HCT116 (cell line): ENCODE results near the gene MISP. TPM values are rescaled to one million over a fixed set of nuclear protein-coding genes. Genes with fewer than 3 reads are reported as not detected.

Source experiments
- ATAC-seq: fragments of 200-7000 bp; cut with Tn5 transposase; 2 replicates; pipeline ENCODE4 v1.9.1; 2020; ENCODE audit warnings: mild to moderate bottlenecking, moderate library complexity
- BruUV-seq: library from RNA; stranded (reverse); fragments of 400-500 nt; replicated peaks from 2 replicates; lab custom pipeline; 2021; lab: Mats Ljungman, UMichigan
- CTCF ChIA-PET: fragments of 300-600 bp; sonication (Branson Sonifier 250); formaldehyde crosslinking; loops from one replicate; lab custom pipeline; 2021; ENCODE audit warnings: antibody characterized with exemption; lab: Charles Lee
- POLR2A ChIA-PET: fragments of 300-600, 350-600 bp; sonication (Branson Sonifier 250); formaldehyde crosslinking; loops from one replicate; lab custom pipeline; 2021; ENCODE audit warnings: antibody characterized with exemption; lab: Charles Lee
- RAD21 ChIA-PET, 2 experiments: fragments of 300-600 bp; sonication (Branson Sonifier 250); formaldehyde crosslinking; loops; one replicate each; lab custom pipeline; 2023; ENCODE audit warnings: low total read pairs in 2 of 2; ENCODE audit not compliant: uncharacterized antibody in 2 of 2, unreplicated experiment in 2 of 2, low non-redundant PET in 1 of 2; lab: Charles Lee
- DNase-seq: peaks from one replicate; pipeline ENCODE4 v3.0.0-alpha.2; 2010; ENCODE audit warnings: low read depth, low spot score
- H2AFZ ChIP-seq: fragments of 200-600 bp; shearing (Covaris generic), sonication (generic); 2 replicates; pipeline ENCODE4 v1.6.1; 2017; ENCODE audit warnings: low read depth, mixed run types, mixed read lengths, antibody characterized with exemption, low read length; ENCODE audit not compliant: poor library complexity, severe bottlenecking
- H3K27ac ChIP-seq: 2 replicates; pipeline ENCODE4 v1.5.1; 2012; ENCODE audit warnings: low read depth, low read length
- H3K27me3 ChIP-seq: fragments of 200-600 bp; sonication (generic); 2 replicates; pipeline ENCODE4 v1.6.1; 2016; ENCODE audit warnings: mixed run types, low read length, mixed read lengths; ENCODE audit not compliant: insufficient read depth
- H3K36me3 ChIP-seq, 2 experiments: fragments of 200-500 bp in 1 of 2; fragments of 200-600 bp in 1 of 2; sonication (Bioruptor generic) in 1 of 2; sonication (generic) in 1 of 2; 2 replicates each; pipeline versions ENCODE4 v1.5.1 to v1.6.1; 2014 to 2016; ENCODE audit warnings: low read length in 2 of 2, inconsistent platforms in 1 of 2, mixed read lengths in 1 of 2, mixed run types in 1 of 2; ENCODE audit not compliant: insufficient read depth in 2 of 2, control insufficient read depth in 1 of 2
- H3K4me1 ChIP-seq, 2 experiments: fragments of 200-600 bp in 1 of 2; sonication (generic) in 1 of 2; 2 replicates each; pipeline versions ENCODE4 v1.5.1 to v1.6.1; 2012 to 2017; ENCODE audit warnings: low read length in 2 of 2, inconsistent platforms in 1 of 2, mild to moderate bottlenecking in 1 of 2, mixed read lengths in 1 of 2, mixed run types in 1 of 2, moderate library complexity in 1 of 2; ENCODE audit not compliant: insufficient read depth in 2 of 2, control insufficient read depth in 1 of 2
- H3K4me2 ChIP-seq: fragments of 200-600 bp; sonication (generic); 2 replicates; pipeline ENCODE4 v1.6.1; 2017; ENCODE audit warnings: mixed run types, low read length, mixed read lengths
- H3K4me3 ChIP-seq, 2 experiments: fragments of 200-600 bp in 1 of 2; sonication (generic) in 1 of 2; replicated peaks in 1 of 2; 2 replicates each; pipeline ENCODE4 v1.5.1; 2011 to 2016; ENCODE audit warnings: low read length in 2 of 2, control low read depth in 1 of 2, low read depth in 1 of 2, mild to moderate bottlenecking in 1 of 2, mixed read lengths in 1 of 2, mixed run types in 1 of 2
- H3K79me2 ChIP-seq: fragments of 200-600 bp; sonication (generic); 2 replicates; pipeline ENCODE4 v1.6.1; 2017; ENCODE audit warnings: mild to moderate bottlenecking, mixed run types, low read length, moderate library complexity, mixed read lengths; ENCODE audit not compliant: insufficient read depth
- H3K9ac ChIP-seq: fragments of 200-600 bp; sonication (generic); 2 replicates; pipeline ENCODE4 v1.6.1; 2016; ENCODE audit warnings: low read length, mixed read lengths
- H3K9me2 ChIP-seq: fragments of 200-600 bp; sonication (generic), shearing (Covaris generic); 2 replicates; pipeline ENCODE4 v1.6.1; 2017; ENCODE audit warnings: mixed run types, mild to moderate bottlenecking, moderate library complexity; ENCODE audit not compliant: insufficient read depth
- H3K9me3 ChIP-seq, 2 experiments: fragments of 200-500 bp in 1 of 2; fragments of 200-600 bp in 1 of 2; sonication (Bioruptor generic) in 1 of 2; sonication (generic) in 1 of 2; 2 replicates each; pipeline ENCODE4 v1.6.1; 2014 to 2017; ENCODE audit warnings: low read length in 2 of 2, mixed read lengths in 2 of 2, inconsistent platforms in 1 of 2, low read depth in 1 of 2, mild to moderate bottlenecking in 1 of 2, mixed run types in 1 of 2, moderate library complexity in 1 of 2; ENCODE audit not compliant: control insufficient read depth in 1 of 2, insufficient read depth in 1 of 2
- H4K20me1 ChIP-seq: fragments of 200-600 bp; sonication (generic), shearing (Covaris generic); 2 replicates; pipeline ENCODE4 v1.6.1; 2017; ENCODE audit warnings: mixed run types, mild to moderate bottlenecking, moderate library complexity; ENCODE audit not compliant: insufficient read depth
- CBX3 ChIP-seq: IDR thresholded peaks from 2 replicates; pipeline ENCODE4 v1.6.1; 2012; ENCODE audit warnings: low read depth
- CEBPB ChIP-seq: IDR thresholded peaks from 2 replicates; pipeline ENCODE4 v1.6.1; 2012; ENCODE audit warnings: low read depth
- CTCF ChIP-seq, 3 experiments: fragments of 200-600 bp in 1 of 3; sonication (generic) in 1 of 3; IDR thresholded peaks in 2 of 3; conservative IDR thresholded peaks in 1 of 3; 2 replicates each; pipeline ENCODE4 v1.5.1; 2012 to 2017; ENCODE audit warnings: low read depth in 2 of 3, low read length in 2 of 3, antibody characterized with exemption in 1 of 3, borderline replicate concordance in 1 of 3, control low read depth in 1 of 3, mild to moderate bottlenecking in 1 of 3, mixed read lengths in 1 of 3, mixed run types in 1 of 3, moderate library complexity in 1 of 3; ENCODE audit not compliant: insufficient read depth in 1 of 3
- EZH2phosphoT487 ChIP-seq: fragments of 200-600 bp; IDR thresholded peaks from 2 replicates; pipeline ENCODE4 v1.6.1; 2018; ENCODE audit warnings: antibody characterized with exemption, borderline replicate concordance
- FOSL1 ChIP-seq: IDR thresholded peaks from 2 replicates; pipeline ENCODE4 v1.6.1; 2012; ENCODE audit warnings: low read depth
- MAX ChIP-seq: IDR thresholded peaks from 2 replicates; pipeline ENCODE4 v1.6.1; 2012
- POLR2A ChIP-seq: IDR thresholded peaks from 2 replicates; pipeline ENCODE4 v1.7.0; 2011; ENCODE audit warnings: borderline replicate concordance; ENCODE audit not compliant: insufficient read depth, insufficient read length; ENCODE audit errors: extremely low read depth
- POLR2AphosphoS5 ChIP-seq: IDR thresholded peaks from 2 replicates; pipeline ENCODE4 v1.6.1; 2011; ENCODE audit warnings: mild to moderate bottlenecking, low read depth, low read length, moderate library complexity
- SIN3A ChIP-seq: IDR thresholded peaks from 2 replicates; pipeline ENCODE4 v1.6.1; 2012; ENCODE audit warnings: low read depth
- SRF ChIP-seq: IDR thresholded peaks from 2 replicates; pipeline ENCODE4 v1.6.1; 2012; ENCODE audit warnings: low read depth
- TCF7L2 ChIP-seq: IDR thresholded peaks from 2 replicates; pipeline ENCODE4 v1.7.0; 2011; ENCODE audit warnings: borderline replicate concordance, inconsistent platforms; ENCODE audit not compliant: insufficient read depth, insufficient read length; ENCODE audit errors: extremely low read depth
- ZFX ChIP-seq: fragments of 450-650 bp; IDR thresholded peaks from 2 replicates; pipeline ENCODE4 v1.6.1; 2017
- ZNF274 ChIP-seq: fragments of 200-500 bp; sonication (Bioruptor generic); IDR thresholded peaks from 2 replicates; pipeline ENCODE4 v1.6.1; 2014; ENCODE audit warnings: mild to moderate bottlenecking, low read depth, low read length, inconsistent platforms
- intact Hi-C: fragments of 100-400 bp; cut with micrococcal nuclease; formaldehyde crosslinking; loops from 2 replicates; pipeline ENCODE4 v1.10.0; 2022
- total RNA-seq: library from RNA; stranded (reverse); gene quantifications from one replicate; pipeline ENCODE4 v1.2.1, GENCODE V29; 2021; ENCODE audit not compliant: unreplicated experiment
- TF ChIP-seq, protein P1 (sequence below): IDR thresholded peaks from 2 replicates; pipeline ENCODE4 v1.6.1; 2012

Gene MISP
- total RNA-seq, 1 experiment from 2014 or later, result 38.2 TPM

DNA sequence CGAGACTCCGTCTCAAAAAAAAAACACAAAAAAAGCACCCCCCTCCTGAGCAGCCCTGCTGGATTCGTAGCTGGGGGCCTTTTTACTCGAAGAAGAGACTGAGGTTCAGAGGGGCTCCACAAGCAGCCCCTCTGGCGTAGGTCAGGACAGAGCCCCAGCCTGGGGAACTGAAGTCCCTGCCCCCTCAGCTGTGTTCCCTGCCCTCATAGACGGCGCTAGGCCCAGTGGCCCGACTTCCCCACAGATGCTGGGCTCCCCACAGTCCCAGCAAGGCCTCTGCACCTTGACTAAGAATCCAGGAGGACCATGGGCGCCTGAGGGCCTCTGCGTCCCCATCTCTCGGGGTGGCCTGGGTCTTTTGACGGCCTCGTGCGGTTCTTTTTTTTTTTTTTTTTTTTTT is 1.1 kb upstream of the MISP start:
- no TSS peak for BruUV-seq
- H3K9ac ChIP-seq, result no peak overlapping the region

More for the DNA sequence above, 1.1 kb upstream of the MISP start:
- Histone ChIP-seq H3K79me2 (peaks cover 19% of the 10 kb centered on the region), H3K27me3 (no peaks in the 10 kb centered on the region), H3K4me2 (no peak overlapping the region), H4K20me1 (no peaks in the 10 kb centered on the region), H2AFZ (no peak overlapping the region), H3K4me1 (peaks cover 33 to 45% of the 10 kb centered on the region in 2 experiments), H3K9me2 (no peaks in the 10 kb centered on the region), H3K36me3 (no peaks in the 10 kb centered on the region), H3K4me3 (no peak overlapping the region), H3K27ac (no peak overlapping the region), H3K9me3 (peaks cover 0 to 3% of the 10 kb centered on the region in 2 experiments; a peak in 2 of 4 replicates)
- TF ChIP-seq EZH2phosphoT487, result no peak
- no peak for TF ChIP-seq CTCF (IDR thresholded peaks at IDR 0.05 in 2 of 3, conservative IDR thresholded peaks at IDR 0.05 in 1 of 3; ENCODE audit: borderline replicate concordance in 1 of 3, insufficient read depth in 1 of 3, low read depth in 2 of 3, low read length in 2 of 3)
- TF ChIP-seq CEBPB, result no peak
- no peak for TF ChIP-seq FOSL1
- TF ChIP-seq CBX3, result no peak
- TF ChIP-seq POLR2AphosphoS5, result no peak
- TF ChIP-seq ZFX, result no peak
- TF ChIP-seq MAX, result no peak
- TF ChIP-seq ZNF274, result no peak
- TF ChIP-seq SIN3A, result no peak
- no peak for TF ChIP-seq TCF7L2
- no peak for TF ChIP-seq POLR2A
- TF ChIP-seq, protein P1, sequence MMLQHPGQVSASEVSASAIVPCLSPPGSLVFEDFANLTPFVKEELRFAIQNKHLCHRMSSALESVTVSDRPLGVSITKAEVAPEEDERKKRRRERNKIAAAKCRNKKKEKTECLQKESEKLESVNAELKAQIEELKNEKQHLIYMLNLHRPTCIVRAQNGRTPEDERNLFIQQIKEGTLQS, result no peak
- TF ChIP-seq SRF, result no peak
- CTCF ChIA-PET, result no interaction called here
- POLR2A ChIA-PET, result no interaction called here
- no peak for ATAC-seq
- no peak for DNase-seq
- intact Hi-C loops, result no loop called here
- RAD21 ChIA-PET, result no interaction called here
